Measurements from ENCODE around the gene MTFR1L. TPM values are rescaled to one million over a fixed set of nuclear protein-coding genes. Genes with fewer than 3 reads are reported as not detected.

MTFR1L gene
- total RNA-seq, 1 experiment from 2014 or later = 26.2 TPM

GRCh38 chr1:25821630-25822091 lies 1.9 kb downstream of the MTFR1L start:
- no peak for DNase-seq
- Histone ChIP-seq H3K4me3 (ENCODE audit: low read depth, low read length) (no peak overlapping the region; the same call in 1 of the 2 replicates), H3K36me3 (ENCODE audit: control insufficient read depth, insufficient read depth, low read length) (no peaks in the 10 kb centered on the region), H3K27me3 (replicated peaks; ENCODE audit: control insufficient read depth, insufficient read depth, low read length) (no peaks in the 10 kb centered on the region), H3K4me1 (peaks cover 15% of the 10 kb centered on the region), H3K9me3 (no peaks in the 10 kb centered on the region)
- intact Hi-C loops (cut with micrococcal nuclease; ENCODE audit: unreplicated experiment) = loop anchor here (5.0 kb wide), 1 partner anchor 176 kb away; the partner anchor contains the start of gene PAFAH2
- Mint-ChIP-seq H3K9me3 (ENCODE audit: unreplicated experiment) (no peaks in the 10 kb centered on the region), H3K4me1 (ENCODE audit: low read depth, unreplicated experiment) (peaks cover 26% of the 10 kb centered on the region), H3K4me3 (ENCODE audit: unreplicated experiment) (peak overlapping the region; percentile 77), H3K27me3 (ENCODE audit: insufficient read depth, unreplicated experiment) (no peaks in the 10 kb centered on the region), H3K27ac (ENCODE audit: unreplicated experiment) (peak overlapping the region; percentile 66), H3K36me3 (ENCODE audit: insufficient read depth, unreplicated experiment) (peaks cover 27% of the 10 kb centered on the region)
- BruUV-seq (replicated peaks) = no TSS peak
- CTCF ChIA-PET = no interaction called here
- no peak for TF ChIP-seq CTCF (IDR thresholded peaks at IDR 0.05; ENCODE audit: insufficient read depth in 1 of 2, low read depth in 1 of 2, low read length in 1 of 2, severe bottlenecking in 1 of 2, unreplicated experiment in 1 of 2)
- POLR2A ChIA-PET = no interaction called here

GRCh38 chr1:25825605-25826004 lies 5.9 kb downstream of the MTFR1L start:
- peaks cover 15% of the 10 kb centered on the region for H3K4me1 Mint-ChIP-seq (ENCODE audit: low read depth, unreplicated experiment)
- POLR2A ChIA-PET = no interaction called here
- Histone ChIP-seq H3K9me3 (no peaks in the 10 kb centered on the region), H3K36me3 (ENCODE audit: control insufficient read depth, insufficient read depth, low read length) (no peaks in the 10 kb centered on the region; the same call in 1 of the 2 replicates), H3K4me1 (no peaks in the 10 kb centered on the region), H3K27me3 (replicated peaks; ENCODE audit: control insufficient read depth, insufficient read depth, low read length) (no peaks in the 10 kb centered on the region), H3K4me3 (ENCODE audit: low read depth, low read length) (no peak overlapping the region)
- CTCF ChIA-PET = no interaction called here
- no peaks in the 10 kb centered on the region for H3K9me3 Mint-ChIP-seq (ENCODE audit: unreplicated experiment)
- peaks cover 41% of the 10 kb centered on the region for H3K36me3 Mint-ChIP-seq (ENCODE audit: insufficient read depth, unreplicated experiment)
- no peaks in the 10 kb centered on the region for H3K27me3 Mint-ChIP-seq (ENCODE audit: insufficient read depth, unreplicated experiment)
- BruUV-seq (replicated peaks) = no TSS peak
- no peak overlapping the region for H3K27ac Mint-ChIP-seq (ENCODE audit: unreplicated experiment)
- no peak for TF ChIP-seq CTCF (IDR thresholded peaks at IDR 0.05; ENCODE audit: insufficient read depth in 1 of 2, low read depth in 1 of 2, low read length in 1 of 2, severe bottlenecking in 1 of 2, unreplicated experiment in 1 of 2)
- DNase-seq = no peak
- no peak overlapping the region for H3K4me3 Mint-ChIP-seq (ENCODE audit: unreplicated experiment)
- intact Hi-C loops (cut with micrococcal nuclease; ENCODE audit: unreplicated experiment) = no loop called here

GRCh38 chr1:25826571-25826970 lies 6.8 kb downstream of the MTFR1L start:
- Mint-ChIP-seq H3K9me3 (ENCODE audit: unreplicated experiment) (no peaks in the 10 kb centered on the region), H3K4me3 (ENCODE audit: unreplicated experiment) (no peak overlapping the region), H3K4me1 (ENCODE audit: low read depth, unreplicated experiment) (peaks cover 9% of the 10 kb centered on the region), H3K27ac (ENCODE audit: unreplicated experiment) (no peak overlapping the region), H3K36me3 (ENCODE audit: insufficient read depth, unreplicated experiment) (peaks cover 48% of the 10 kb centered on the region), H3K27me3 (ENCODE audit: insufficient read depth, unreplicated experiment) (no peaks in the 10 kb centered on the region)
- Histone ChIP-seq H3K36me3 (ENCODE audit: control insufficient read depth, insufficient read depth, low read length) (no peaks in the 10 kb centered on the region; the same call in 1 of the 2 replicates), H3K9me3 (no peaks in the 10 kb centered on the region), H3K27me3 (replicated peaks; ENCODE audit: control insufficient read depth, insufficient read depth, low read length) (no peaks in the 10 kb centered on the region), H3K4me1 (no peaks in the 10 kb centered on the region), H3K4me3 (ENCODE audit: low read depth, low read length) (no peak overlapping the region)
- intact Hi-C loops (cut with micrococcal nuclease; ENCODE audit: unreplicated experiment) = no loop called here
- TF ChIP-seq CTCF (IDR thresholded peaks at IDR 0.05; ENCODE audit: insufficient read depth in 1 of 2, low read depth in 1 of 2, low read length in 1 of 2, severe bottlenecking in 1 of 2, unreplicated experiment in 1 of 2) = no peak
- BruUV-seq (replicated peaks) = no TSS peak
- ChIA-PET POLR2A (no interaction called here), CTCF (interaction anchor here (0.5 kb wide), 1 partner anchor 124 kb away, joined by 3 read pairs; no protein-coding TSS in a partner anchor)
- DNase-seq = no peak

Measured in Caco-2 (cell line).